HG03064 (cell line): ENCODE data around the gene RSKR.
"Not testable (repeated sequence)": the region's sequence is repeated elsewhere in the genome, so short reads cannot be mapped to it uniquely, and the experiment has no call there.

Experiments used
- ATAC-seq: cut with Tn5 transposase; IDR thresholded peaks from one replicate; pipeline ENCODE4 v1.9.1; 2021; ENCODE audit warnings: low read depth; ENCODE audit not compliant: unreplicated experiment

Gene RSKR

GRCh38 chr17:28624148-28624547 lies 10.2 kb upstream of the RSKR start:
- ATAC-seq = no peak

- no peak for ATAC-seq
Measured at GRCh38 chr17:28623696-28624095, 9.7 kb upstream of the RSKR start.

- ATAC-seq = no peak
Measured at GRCh38 chr17:28622186-28622585, 8.2 kb upstream of the RSKR start.

- no peak for ATAC-seq
Measured at GRCh38 chr17:28620010-28620409, 6.0 kb upstream of the RSKR start.

- no peak for ATAC-seq
Measured at GRCh38 chr17:28618464-28618863, 4.5 kb upstream of the RSKR start.

- no peak for ATAC-seq
Measured at GRCh38 chr17:28616281-28616680, 2.3 kb upstream of the RSKR start.

GRCh38 chr17:28615260-28615940 lies 1.4 kb upstream of the RSKR start:
- no peak for ATAC-seq

GRCh38 chr17:28612936-28613872 lies 781 bp downstream of the RSKR start:
- ATAC-seq = no peak

GRCh38 chr17:28612531-28612930 lies 1.5 kb downstream of the RSKR start:
- no peak for ATAC-seq

GRCh38 chr17:28610376-28610775 lies 3.6 kb downstream of the RSKR start:
- ATAC-seq = no peak

- not testable (repeated sequence) for ATAC-seq
Measured at GRCh38 chr17:28604031-28604430, 10.0 kb downstream of the RSKR start.

GRCh38 chr17:28599311-28600184 lies 14.4 kb downstream of the RSKR start:
- peak; percentile 28 for ATAC-seq

GRCh38 chr17:28598799-28599310 lies 15.1 kb downstream of the RSKR start, which contains the start of gene SPAG5:
Gene SPAG5, minus strand, starts transcription at chr17:28599025. Its CDS starts 79 bp downstream, at chr17:28598946.
- peak; percentile 70 for ATAC-seq

GRCh38 chr17:28598389-28598788 lies 15.6 kb downstream of the RSKR start:
- ATAC-seq = no peak

- ATAC-seq = no peak
Measured at GRCh38 chr17:28597606-28598383, 16.2 kb downstream of the RSKR start.

- no peak for ATAC-seq
Measured at GRCh38 chr17:28592260-28592659, 21.7 kb downstream of the RSKR start.

- no peak for ATAC-seq
Measured at GRCh38 chr17:28585851-28586250, 28.1 kb downstream of the RSKR start.

GRCh38 chr17:28584434-28584833 lies 29.6 kb downstream of the RSKR start:
- no peak for ATAC-seq

- no peak for ATAC-seq
Measured at GRCh38 chr17:28582513-28582912, 31.5 kb downstream of the RSKR start.

- no peak for ATAC-seq
Measured at GRCh38 chr17:28580959-28581358, 33.0 kb downstream of the RSKR start.
